ENCODE measurements around the gene ZNRF2.

ZNRF2 gene

DNA sequence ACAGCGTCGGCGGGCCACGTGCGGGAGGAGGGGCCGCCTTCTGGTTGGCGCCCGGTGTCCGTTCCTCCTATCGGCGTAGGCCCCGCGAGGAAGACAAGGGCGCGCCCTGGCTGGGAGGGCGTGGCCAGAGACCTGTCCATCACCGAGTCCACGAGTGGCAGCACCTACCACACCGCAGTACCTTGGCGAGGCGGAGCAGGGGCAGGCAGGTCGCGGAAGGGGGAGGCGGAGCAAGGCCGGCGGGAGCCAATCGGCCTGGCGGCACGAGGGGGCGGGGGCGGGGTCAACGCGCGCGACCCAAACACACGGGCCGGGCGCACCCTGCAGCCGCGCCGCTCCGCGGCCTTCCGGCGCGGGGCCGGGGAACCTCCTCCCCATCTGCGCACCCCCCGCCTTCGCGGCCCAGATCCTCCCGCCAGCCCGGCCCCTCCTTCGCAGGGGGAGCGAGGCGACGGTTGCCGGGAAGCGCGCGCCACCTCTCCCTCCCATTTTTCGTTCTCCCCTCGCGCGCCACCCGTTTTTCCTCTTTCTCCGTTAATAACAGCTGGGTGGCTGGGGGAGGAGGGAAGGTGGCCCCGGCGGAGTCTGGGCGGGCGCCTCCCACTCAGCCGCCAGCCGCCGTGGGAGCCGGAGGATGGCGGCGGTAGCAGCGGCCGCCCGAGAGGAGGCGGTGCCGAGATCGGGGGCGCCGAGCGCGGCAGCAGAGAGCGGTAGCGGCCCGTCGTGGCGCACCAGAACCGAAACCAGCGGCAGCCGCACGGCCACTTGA is at the start of gene ZNRF2:
Gene ZNRF2 (plus strand): TSS at position 300 of the 769 bp plus-strand sequence. CDS start 761 bp downstream, outside the sequence.
- DNase-seq (ENCODE audit: low spot score): peak; percentile 99

DNA sequence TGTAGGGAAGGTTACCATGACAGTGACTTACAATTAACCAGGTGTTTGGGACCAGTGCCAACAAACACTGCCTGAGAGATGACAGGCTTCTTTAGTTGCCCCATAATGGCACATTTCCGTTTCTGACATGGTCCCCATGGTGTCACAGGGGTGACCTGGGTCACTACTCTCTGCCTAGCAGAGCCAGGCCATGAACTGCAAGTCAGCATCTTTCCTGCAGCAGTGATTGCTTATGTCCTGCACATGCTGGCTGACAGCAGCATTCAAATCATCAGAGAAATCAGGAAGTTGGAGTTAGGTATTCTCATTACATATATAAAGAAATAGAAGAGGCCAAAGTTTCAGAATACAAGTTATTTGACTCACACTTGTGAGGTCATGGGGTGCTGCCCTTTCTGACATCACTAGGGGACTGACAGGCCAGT is 47.1 kb upstream of the ZNRF2 start:
- DNase-seq (ENCODE audit: low spot score): no peak

DNA sequence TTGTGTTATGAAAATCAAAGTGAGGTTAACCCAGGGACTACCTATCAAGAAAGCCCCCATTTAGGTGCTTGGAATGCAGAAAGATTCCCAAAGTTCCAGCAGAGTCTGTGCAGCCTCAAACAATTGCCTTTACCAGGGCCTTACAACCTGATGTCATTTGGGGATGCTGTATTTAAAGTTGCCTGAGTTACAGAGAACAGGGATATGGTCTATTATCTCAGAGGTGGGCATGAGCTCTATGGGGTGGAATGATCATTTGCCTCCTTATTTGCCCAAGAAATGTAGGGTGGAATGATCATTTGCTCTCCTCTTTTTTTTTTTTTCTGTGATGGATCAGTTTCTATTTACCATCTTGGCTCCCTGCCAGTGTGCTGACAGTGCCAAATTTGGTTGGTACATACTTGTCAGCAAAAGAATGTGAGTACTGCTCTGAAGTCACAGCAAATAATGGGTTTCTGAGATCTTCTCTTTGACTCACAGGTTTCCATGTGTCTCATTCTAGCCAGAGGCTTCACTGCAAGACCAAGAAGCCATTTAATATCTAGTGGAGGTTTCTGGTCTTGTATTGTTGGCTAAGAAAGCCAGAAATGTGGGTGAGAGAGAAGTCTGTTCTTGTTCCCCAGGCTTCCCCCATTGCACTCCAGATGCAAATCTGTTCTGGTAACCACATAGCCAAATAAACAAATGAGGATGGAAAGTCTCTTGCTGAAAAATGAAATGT is 45.5 kb upstream of the ZNRF2 start:
- DNase-seq (ENCODE audit: low spot score): no peak

DNA sequence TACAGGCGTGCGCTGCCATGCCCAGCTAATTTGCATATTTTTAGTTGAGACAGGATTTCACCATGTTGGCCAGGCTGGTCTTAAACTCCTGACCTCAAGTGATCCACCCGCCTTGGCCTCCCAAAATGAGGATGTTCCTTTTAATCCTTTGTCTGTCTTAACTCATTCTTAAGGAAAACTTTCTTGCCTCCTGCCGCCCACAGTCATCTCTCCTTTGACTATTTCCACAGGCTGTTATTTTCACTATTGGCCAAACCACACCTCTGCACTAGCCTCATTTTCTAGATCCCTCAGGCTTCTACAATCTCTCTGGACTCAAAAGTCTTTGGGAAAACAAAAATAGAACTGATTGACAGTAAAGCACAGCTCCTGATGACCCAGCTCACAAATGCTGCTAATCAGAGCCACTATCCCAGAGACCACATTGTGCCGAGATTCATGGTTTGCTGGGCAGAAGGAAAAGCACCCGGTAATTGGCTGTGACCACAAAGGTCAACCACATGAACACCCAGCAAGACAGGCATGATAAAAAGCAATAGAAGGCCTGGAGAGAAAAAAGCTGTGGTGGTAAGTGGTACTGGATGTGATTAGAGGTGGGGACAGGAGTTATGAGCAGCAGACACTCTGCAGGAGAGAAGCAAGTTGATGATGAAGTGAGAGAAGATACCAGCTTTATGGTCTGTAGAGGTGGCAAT is 44.1 kb upstream of the ZNRF2 start:
- DNase-seq (ENCODE audit: low spot score): no peak

DNA sequence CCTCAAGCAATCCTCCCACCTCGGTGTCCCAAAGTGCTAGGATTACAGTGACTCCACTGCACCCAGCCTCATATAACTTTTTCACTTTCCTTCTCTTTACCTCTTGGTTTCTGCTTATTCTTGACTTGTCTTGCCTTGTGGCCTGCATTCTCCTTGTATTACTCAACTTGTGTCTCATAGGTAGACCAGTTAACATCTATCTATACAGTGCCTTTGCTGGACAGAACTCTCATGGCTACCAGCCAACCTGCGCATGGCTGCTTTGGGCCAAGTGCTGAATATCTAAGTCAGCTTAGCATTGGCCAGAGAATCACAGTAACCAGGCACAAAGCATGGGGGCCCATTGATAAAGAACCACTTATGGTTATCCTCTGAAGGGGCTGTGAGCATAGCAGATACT is 42.6 kb upstream of the ZNRF2 start:
- DNase-seq (ENCODE audit: low spot score): no peak

DNA sequence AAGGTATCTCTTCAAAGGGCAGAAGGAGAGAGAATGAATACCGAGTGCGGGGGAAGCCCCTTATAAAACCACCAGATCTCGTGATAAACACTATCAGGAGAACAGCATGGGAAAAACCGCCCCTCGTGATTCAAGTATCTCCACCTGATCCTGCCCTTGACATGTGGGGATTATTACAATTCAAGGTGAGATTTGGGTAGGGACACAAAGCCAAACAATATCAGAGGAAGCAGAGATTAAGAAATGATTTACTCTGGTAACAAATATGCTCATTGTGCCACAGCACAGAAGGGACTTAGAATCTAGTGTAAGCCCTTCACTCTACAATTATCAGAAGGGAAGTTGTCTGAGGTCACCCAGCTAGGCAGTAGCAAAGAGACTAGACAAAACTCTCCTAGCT is 40.1 kb upstream of the ZNRF2 start:
- no peak for DNase-seq (ENCODE audit: low spot score)

DNA sequence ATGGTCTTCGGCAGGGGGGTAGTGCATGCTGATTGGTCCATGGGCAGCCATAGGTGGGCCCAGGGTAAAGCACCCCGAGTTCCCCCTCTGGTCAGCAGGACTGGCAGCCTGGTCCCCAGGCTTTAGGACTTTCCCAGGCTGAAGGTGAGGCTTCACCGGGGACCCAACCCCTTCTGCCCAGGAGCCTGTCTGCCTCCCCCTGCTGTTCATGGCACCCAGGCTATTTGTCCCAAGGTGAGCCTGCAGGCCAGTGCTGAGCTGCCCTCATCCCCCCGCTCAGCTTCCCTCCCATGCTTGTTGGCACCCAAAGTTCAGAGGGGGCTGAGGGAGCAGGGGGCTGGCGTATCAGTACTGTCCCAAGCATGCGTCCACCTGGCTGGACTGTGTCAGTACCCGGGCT is 38.5 kb upstream of the ZNRF2 start:
- DNase-seq (ENCODE audit: low spot score): no peak

DNA sequence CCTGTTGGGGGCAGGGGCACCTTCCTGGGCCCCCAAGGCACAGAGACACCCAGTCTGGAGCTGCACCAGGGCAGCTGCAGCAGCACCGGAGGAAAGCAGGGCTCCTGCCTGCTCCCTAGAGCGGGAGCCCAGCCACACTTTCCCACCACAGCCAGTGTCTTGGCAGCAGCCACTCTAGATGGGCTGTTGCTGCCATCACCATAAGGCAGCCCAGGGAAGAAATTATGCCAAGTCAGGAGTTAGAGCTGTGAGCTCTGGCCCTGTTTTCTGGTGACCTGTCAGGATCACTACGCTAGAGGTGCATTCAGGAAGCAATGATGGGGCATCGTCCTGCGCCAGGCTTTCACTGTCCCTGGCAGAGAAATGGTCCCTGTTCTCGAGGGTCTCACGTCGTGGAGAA is 38.0 kb upstream of the ZNRF2 start:
- DNase-seq (ENCODE audit: low spot score): no peak

DNA sequence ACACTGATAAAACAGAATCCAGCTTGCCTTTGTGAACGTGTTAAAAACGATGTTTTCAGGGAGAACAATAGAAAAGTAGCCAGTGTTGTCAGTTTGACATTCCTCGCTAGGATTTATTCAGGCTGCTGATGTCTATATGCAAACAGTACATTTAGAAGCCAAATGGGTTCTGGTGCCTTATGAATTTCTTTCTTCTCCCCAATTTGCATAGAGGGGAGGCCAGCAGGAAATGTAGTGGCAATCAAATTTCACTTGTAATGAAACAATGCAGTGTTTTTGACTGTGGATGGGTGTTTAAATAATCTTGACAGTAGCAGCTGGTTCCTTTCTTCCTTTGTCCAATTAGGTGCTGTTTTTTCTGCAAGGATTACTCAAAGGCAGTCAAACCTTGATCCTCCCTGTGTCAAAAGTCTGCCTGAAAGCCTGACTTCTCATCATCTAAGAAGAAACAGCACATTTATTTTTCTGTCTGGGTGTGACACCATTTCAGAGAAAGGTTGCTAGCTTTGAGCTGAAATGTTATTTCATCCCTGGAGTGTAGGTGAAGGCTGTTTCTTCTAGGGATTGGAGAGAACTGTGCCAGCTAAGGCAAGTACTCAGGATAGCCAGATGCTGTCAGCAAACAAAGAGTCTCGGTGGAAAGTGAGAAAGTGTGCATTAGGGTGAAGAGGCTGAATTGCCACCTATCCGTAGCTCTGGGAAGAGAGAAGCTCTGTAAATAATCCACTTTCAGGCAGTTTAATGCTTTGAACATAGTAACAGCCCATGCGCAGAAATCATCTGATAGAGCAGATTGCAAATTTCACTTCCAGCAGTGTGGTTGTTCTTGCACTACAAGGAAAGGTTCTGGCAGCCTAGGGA is 36.6 kb upstream of the ZNRF2 start:
- DNase-seq (ENCODE audit: low spot score): no peak

DNA sequence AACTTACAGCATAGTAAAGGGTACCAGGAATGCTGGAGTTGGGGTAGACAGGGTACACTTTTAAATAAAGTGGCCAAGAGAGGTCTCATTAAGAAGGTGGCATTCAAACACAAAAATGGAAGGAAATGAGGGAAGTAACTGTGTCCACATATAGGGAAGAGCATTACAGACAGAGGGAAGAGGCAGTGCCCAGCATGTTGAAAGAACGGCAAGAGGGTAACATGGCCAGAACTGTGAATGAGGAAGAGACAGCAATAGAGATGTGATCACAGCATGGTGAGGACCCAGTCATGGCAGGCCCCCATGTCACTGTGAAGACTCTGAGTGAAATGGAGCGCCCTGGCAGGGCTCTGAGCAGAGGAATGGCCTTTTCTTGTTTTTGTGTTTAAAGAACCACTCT is 35.1 kb upstream of the ZNRF2 start:
- DNase-seq (ENCODE audit: low spot score): no peak

DNA sequence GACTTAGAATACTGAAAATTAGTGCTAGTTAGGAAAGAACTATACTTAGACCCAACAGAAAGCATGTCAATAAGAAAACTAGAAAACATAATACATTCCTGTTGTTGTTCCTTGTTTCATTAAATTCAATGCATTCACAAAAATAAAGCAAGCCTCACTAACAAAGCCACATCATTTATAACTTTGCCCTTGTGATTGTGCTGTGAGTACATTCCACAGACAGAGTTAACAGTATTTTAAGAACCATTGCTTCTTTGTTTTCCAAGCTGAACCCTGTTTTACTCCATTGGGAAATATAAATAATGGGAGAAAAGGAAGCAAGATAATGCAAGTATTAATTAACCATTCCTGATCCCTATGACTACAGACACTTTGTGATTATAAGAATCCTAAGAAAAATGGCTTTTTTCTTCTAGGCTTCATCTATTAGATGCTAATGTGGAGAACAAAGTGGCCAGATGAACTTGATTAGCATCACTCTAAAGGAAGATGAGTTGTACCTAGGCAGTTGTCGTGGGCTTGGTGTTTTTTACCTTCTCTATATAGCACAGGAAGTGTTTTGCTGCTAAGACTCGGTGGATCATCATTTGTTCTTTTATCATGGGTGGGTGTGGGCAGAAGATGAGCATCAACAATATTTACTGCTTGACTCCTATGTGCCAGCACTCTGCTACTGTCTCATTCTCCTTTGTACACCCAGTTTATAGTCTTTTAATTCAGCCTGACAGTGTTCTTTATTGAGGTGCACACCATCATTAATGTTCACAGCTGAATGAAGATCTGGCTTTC is 34.2 kb upstream of the ZNRF2 start:
- DNase-seq (ENCODE audit: low spot score): no peak

DNA sequence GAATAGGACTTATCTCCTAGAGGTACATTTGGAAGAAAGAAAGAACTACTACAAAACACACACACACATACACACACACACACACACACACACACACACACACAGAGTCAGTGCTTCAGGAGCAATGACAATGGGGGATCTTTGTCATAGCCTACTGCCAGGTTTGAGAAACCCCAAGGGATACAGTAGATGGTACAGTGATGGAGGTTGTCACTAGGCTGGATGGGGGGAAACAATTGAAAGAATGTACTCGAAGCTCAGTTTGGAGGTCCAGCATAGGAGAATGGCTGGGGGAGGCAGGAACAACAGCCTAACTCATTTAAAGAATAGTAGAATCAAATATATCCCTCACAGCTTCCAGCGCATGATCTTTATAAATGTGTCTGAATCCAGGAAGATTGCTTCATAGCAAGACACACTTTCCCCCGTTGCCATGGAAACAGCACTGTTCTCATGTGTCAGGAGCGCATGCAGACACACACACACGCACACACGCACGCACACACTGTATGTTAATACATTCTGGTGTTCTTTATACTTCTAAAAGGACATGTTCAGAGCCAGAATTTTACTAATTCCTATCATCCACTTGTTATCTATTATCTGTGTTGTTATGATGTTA is 32.6 kb upstream of the ZNRF2 start:
- DNase-seq (ENCODE audit: low spot score): no peak

DNA sequence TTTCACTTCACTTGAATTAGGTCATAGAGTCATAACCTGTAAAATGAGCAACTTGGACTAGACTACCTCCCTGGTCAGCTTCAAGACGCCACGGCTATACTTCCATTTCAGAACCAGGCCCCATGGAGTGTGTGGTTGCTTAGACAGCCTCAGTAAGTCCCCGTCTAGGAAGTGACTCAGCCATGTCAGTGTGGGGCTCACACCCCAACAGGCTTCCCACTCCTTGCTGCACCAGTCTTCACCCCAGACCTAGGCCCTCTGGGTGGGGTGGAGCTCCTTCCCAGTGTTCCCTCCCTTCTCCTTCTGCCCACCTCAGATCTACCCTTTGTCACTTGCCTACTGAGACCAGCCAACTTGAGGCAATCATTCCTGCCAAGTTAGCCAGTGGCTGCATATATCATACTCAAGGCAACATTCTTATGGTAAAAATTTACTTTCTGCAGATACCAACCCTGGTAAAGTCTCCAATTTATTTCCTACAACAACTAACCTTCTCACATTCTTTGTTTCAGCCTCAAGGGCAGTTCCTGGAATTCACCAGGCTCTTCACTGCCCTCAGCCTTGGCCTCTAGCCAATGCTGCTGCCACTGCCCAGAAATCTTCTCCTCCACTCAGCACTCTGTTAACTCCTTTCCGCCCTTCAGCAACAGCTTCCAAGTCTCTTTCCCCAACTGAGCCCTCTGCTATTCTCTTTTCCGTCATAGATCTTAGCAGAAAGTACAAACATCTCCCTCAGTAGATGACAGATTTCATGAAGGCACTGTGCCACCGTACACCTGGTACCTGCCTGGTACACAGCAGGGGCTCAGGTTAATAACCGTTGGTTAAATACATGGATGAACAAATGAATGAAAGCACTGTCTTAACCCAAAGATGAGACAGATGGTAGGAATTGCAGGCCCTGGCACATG is 31.3 kb upstream of the ZNRF2 start:
- DNase-seq (ENCODE audit: low spot score): no peak

DNA sequence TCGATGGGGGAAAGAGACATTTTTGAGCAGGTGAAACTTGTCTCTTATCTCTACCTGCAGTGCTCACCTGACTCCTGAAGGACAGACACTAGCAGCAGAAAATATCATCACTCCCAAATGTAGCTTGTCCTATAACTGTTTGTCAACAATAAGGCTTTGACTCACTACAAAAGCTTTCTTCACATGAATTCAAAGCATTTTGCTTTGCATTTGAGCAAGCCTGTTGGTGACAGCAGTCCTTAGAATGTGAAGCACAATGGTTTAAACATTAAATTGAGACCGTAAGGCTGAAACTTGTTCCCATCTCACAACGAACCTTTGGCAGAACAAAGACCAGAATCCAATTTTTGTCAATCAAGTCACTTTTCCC is 30.6 kb upstream of the ZNRF2 start:
- no peak for DNase-seq (ENCODE audit: low spot score)

DNA sequence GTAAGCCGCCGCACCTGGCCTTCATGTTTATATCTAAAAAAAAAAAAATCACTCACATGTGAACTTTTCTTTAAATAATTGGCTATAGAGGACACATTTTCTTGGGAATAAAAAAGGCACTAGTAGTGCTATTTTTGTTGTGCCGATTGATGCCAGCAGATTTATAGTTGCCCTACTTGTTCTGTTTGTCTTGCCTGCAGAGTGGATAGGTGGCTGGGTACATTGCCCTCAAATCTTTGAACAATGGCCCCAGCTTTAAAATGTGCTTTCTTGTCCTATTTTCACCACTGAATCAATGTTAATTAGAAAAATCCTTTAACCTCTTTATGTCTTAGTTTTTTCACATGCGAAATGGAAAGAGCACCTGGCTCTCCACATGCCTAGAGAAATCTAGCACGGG is 30.1 kb upstream of the ZNRF2 start:
- no peak for DNase-seq (ENCODE audit: low spot score)

DNA sequence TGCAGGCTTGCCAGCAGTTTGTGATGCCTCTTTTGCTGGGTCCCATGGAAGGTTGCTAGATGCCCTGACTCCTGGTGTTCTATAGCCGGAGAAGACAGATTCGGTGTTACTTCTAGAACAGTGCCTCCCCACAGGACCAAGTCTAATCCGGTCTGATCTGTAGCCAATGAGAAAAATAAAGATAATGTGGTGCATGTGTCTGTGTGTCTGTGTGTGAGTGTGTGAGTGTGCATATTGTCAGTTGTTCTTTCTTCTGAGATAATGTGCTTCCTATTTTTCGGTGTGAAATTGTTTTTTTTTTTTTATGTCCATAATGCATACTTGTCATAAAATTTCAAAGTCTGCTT is 29.7 kb upstream of the ZNRF2 start:
- DNase-seq (ENCODE audit: low spot score): no peak

DNA sequence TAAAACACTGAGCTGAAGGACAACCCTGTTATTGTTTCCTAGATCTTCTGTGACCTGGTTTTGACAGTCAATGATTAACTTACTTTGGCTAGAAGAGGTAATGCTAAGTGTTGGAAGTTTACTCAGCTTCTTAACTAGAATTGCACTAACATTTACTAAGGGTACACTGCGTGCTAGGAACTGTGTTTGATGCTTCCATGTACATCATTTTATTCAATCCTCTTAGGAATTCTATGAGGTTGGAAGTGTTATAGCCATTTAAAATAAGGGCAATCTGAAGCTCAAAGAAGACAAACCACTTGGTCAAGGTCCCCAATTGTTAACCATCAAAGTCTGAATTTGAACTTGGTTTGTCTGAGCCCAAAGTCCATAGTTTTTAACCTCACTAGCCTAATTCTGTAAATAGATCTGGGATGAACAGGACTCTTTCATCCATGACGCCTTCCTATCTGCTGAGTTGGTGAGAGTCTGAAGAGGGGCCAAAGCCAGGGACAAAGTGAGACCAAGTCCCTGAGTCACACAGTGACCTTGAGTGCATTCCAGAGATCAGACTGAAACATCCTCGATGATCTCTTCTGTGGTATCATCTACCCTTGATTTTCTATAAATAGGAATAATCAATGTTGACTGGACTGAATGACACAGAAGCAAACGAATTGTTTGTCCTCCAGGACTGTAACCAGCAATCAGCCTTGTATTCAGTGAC is 29.2 kb upstream of the ZNRF2 start:
- DNase-seq (ENCODE audit: low spot score): no peak

DNA sequence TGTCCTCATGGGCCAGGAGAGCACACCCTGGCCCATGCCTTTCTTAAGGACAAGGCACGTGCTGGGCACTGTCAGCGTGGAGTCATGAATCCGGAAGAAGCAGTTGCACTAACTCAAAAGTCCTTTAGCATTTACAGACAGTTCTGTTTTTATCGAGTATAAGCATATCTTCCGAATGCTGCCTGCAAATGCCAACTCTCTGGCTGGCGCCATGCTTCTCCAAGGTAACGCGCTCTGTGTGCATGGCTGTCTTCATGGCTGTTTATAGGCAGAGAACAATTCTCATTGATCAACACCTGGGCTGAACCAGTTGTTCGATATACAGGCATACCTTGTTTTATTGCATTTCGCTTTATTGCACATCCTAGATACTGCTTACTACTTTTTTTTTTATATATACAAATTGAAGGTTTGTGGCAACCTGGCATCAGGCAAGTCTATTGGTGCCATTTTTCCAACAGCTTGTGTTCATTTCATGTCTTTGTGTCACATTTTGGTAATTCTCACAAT is 28.0 kb upstream of the ZNRF2 start:
- no peak for DNase-seq (ENCODE audit: low spot score)

DNA sequence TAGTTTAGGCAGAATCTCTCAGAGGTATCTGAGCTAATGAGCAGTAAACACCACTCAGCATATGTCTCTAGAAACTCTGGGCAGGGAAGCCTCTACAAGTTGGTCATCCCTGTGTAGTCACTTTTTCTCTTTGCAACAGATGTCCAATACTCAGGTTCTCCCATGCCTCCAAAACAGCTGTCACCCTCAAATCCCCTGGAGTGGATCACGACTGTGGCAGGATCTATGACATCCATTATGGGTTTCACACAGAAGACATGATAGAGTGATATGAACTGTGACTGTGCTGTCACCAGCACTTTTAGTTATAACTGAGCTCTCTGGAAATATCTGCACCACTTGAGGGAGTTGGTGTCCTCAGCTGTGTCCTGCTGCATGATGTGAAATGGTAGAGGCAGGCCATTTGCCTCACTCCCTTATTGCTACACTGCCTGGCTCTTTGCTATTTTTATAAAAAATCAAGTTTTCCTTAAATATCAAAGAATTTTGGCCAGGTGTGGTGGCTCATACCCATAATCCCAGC is 24.1 kb upstream of the ZNRF2 start:
- no peak for DNase-seq (ENCODE audit: low spot score)

Data from CD4-positive, alpha-beta T cell treated with Interleukin-15 for 4 hours (primary cell).